ENCODE measurements around the gene ALX4. TPM values are rescaled to one million over a fixed set of nuclear protein-coding genes. Genes with fewer than 3 reads are reported as not detected.

Gene ALX4
- total RNA-seq, 1 donor from 2014 or later = not detected

GRCh38 chr11:44256673-44257291, 53.2 kb downstream of the ALX4 start:
- no peak overlapping the region for H3K27ac Mint-ChIP-seq
- H3K9me3 Mint-ChIP-seq = peaks cover 20% of the 10 kb centered on the region
- Histone ChIP-seq H3K9me3 (ENCODE audit: low read depth) (peaks cover 11% of the 10 kb centered on the region), H3K79me2 (ENCODE audit: low read depth) (no peaks in the 10 kb centered on the region), H3F3A (ENCODE audit: low read depth) (no peaks in the 10 kb centered on the region), H3K4me1 (peaks cover 15% of the 10 kb centered on the region), H3K9ac (no peak overlapping the region), H3K27ac (no peak overlapping the region), H3K4me3 (no peak overlapping the region), H3K4me2 (no peak overlapping the region), H3K27me3 (no peaks in the 10 kb centered on the region), H2AFZ (replicated peaks) (no peak overlapping the region), H3K36me3 (peaks cover 9% of the 10 kb centered on the region), H4K20me1 (ENCODE audit: low read depth) (no peaks in the 10 kb centered on the region)
- peaks cover 9% of the 10 kb centered on the region for H3K36me3 Mint-ChIP-seq
- no peak for DNase-seq (ENCODE audit: low spot score)
- H3K4me1 Mint-ChIP-seq = peaks cover 22% of the 10 kb centered on the region
- H3K27me3 Mint-ChIP-seq (ENCODE audit: insufficient read depth, low read depth) = peaks cover 7% of the 10 kb centered on the region
- no peak overlapping the region for H3K4me3 Mint-ChIP-seq
- TF ChIP-seq EZH2phosphoT487 (IDR thresholded peaks at IDR 0.05) (no peak), EZH2 (IDR thresholded peaks at IDR 0.05) (no peak), CTCF (IDR thresholded peaks at IDR 0.05) (no peak)

GRCh38 chr11:44255406-44256071, 54.4 kb downstream of the ALX4 start:
- no peaks in the 10 kb centered on the region for H3K27me3 ChIP-seq
- H3K4me3 Mint-ChIP-seq = no peak overlapping the region
- no peaks in the 10 kb centered on the region for H3K79me2 ChIP-seq (ENCODE audit: low read depth)
- no peak overlapping the region for H3K27ac Mint-ChIP-seq
- TF ChIP-seq EZH2phosphoT487 (IDR thresholded peaks at IDR 0.05) (no peak), EZH2 (IDR thresholded peaks at IDR 0.05) (no peak), CTCF (IDR thresholded peaks at IDR 0.05) (no peak)
- no peak overlapping the region for H3K27ac ChIP-seq
- peaks cover 11% of the 10 kb centered on the region for H3K9me3 ChIP-seq (ENCODE audit: low read depth)
- DNase-seq (ENCODE audit: low spot score) = no peak
- H3K4me3 ChIP-seq = no peak overlapping the region
- H3K36me3 Mint-ChIP-seq = peaks cover 16% of the 10 kb centered on the region
- peaks cover 24% of the 10 kb centered on the region for H3K9me3 Mint-ChIP-seq
- no peak overlapping the region for H3K4me2 ChIP-seq
- H2AFZ ChIP-seq (replicated peaks) = no peak overlapping the region
- no peaks in the 10 kb centered on the region for H3F3A ChIP-seq (ENCODE audit: low read depth)
- H3K4me1 ChIP-seq = peaks cover 14% of the 10 kb centered on the region
- H3K4me1 Mint-ChIP-seq = peaks cover 15% of the 10 kb centered on the region
- peaks cover 7% of the 10 kb centered on the region for H3K27me3 Mint-ChIP-seq (ENCODE audit: insufficient read depth, low read depth)
- no peak overlapping the region for H3K9ac ChIP-seq
- peaks cover 13% of the 10 kb centered on the region for H3K36me3 ChIP-seq
- H4K20me1 ChIP-seq (ENCODE audit: low read depth) = no peaks in the 10 kb centered on the region

- H3K27me3 ChIP-seq = no peaks in the 10 kb centered on the region
- TF ChIP-seq EZH2 (IDR thresholded peaks at IDR 0.05) = no peak
- TF ChIP-seq CTCF (IDR thresholded peaks at IDR 0.05) = no peak
- TF ChIP-seq EZH2phosphoT487 (IDR thresholded peaks at IDR 0.05) = no peak
- no peak overlapping the region for H3K4me3 Mint-ChIP-seq
- no peak overlapping the region for H3K27ac Mint-ChIP-seq
- DNase-seq (ENCODE audit: low spot score) = no peak
- no peak overlapping the region for H3K9ac ChIP-seq
- H3K36me3 Mint-ChIP-seq = peaks cover 25% of the 10 kb centered on the region
- peaks cover 3% of the 10 kb centered on the region for H3K27me3 Mint-ChIP-seq (ENCODE audit: insufficient read depth, low read depth)
- H3K9me3 Mint-ChIP-seq = peaks cover 24% of the 10 kb centered on the region
- no peak overlapping the region for H3K27ac ChIP-seq
- H3K4me1 ChIP-seq = no peaks in the 10 kb centered on the region
- H3F3A ChIP-seq (ENCODE audit: low read depth) = no peaks in the 10 kb centered on the region
- no peak overlapping the region for H3K4me2 ChIP-seq
- H3K36me3 ChIP-seq = peaks cover 13% of the 10 kb centered on the region
- no peaks in the 10 kb centered on the region for H3K79me2 ChIP-seq (ENCODE audit: low read depth)
- H3K4me1 Mint-ChIP-seq = no peaks in the 10 kb centered on the region
- H4K20me1 ChIP-seq (ENCODE audit: low read depth) = no peaks in the 10 kb centered on the region
- no peak overlapping the region for H3K4me3 ChIP-seq
- no peak overlapping the region for H2AFZ ChIP-seq (replicated peaks)
- H3K9me3 ChIP-seq (ENCODE audit: low read depth) = peaks cover 11% of the 10 kb centered on the region
Observed at GRCh38 chr11:44252999-44253602, 56.8 kb downstream of the ALX4 start.

Measured in neural progenitor cell (in vitro differentiated cells).